H1 (cell line): ENCODE results near the gene KDM5A. TPM values are rescaled to one million over a fixed set of nuclear protein-coding genes. Genes with fewer than 3 reads are reported as not detected.

Experiments used
- CBX8 ChIP-seq: fragments of 300-800, 300-1000 bp; sonication (generic); IDR thresholded peaks from 2 replicates; pipeline ENCODE4 v1.7.1; 2016; ENCODE audit warnings: low read depth, low read length, borderline replicate concordance
- polyA plus RNA-seq, 7 experiments: library from polyadenylated mRNA; depleted of rRNA in 3 of 7; stranded (reverse) in 5 of 7; unstranded in 2 of 7; fragments of >200 nt in 5 of 7; fragments of 200-250 nt in 2 of 7; gene quantifications; 1 replicate in 5 of 7; 2 replicates in 1 of 7; 4 replicates in 1 of 7; pipeline versions ENCODE4 v1.2.1 to v1.2.3, GENCODE V29; 2011 to 2013; ENCODE audit warnings: missing spikeins in 2 of 7, mixed read lengths in 2 of 7
- total RNA-seq: library from RNA; stranded (reverse); fragmentation: NEBNext Ultra II Directional; extraction: Animal tissue kit (Norgen Biotek cat#: 25700); gene quantifications from 2 replicates; pipeline ENCODE4 v1.2.1, GENCODE V29; 2021
- TF ChIP-seq, protein P1 (sequence below): IDR thresholded peaks from 2 replicates; pipeline ENCODE4 v1.6.1; 2012; ENCODE audit warnings: inconsistent platforms
- TF ChIP-seq, protein P2 (sequence below): IDR thresholded peaks from 2 replicates; pipeline ENCODE4 v1.6.1; 2011; ENCODE audit warnings: low read length, improper control_type of control experiment

KDM5A gene
- total and polyA plus RNA-seq, 2 of the 8 experiments (the other 6 are each of a cell fraction or from before 2014, with no cell fraction given) = 6.3 to 36.9 TPM

DNA sequence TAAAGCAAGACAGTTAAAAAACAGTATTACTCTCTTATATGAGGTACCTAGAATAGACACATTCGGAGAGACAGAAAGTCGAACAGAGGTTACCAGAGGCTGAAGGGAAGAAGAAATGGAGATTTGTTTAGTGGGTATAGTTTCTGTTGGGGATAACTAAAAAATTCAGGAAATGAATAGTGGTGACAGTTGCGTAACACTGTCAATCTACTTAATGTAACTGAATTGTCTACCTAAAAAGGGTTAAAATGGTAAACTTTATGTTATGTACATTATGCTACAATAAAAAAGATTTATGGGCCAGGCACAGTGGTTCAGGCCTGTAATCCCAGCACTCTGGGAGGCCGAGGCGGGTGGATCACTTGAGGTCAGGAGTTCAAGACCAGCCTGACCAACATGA lies 95.9 kb downstream of the KDM5A start (continued):
- TF ChIP-seq, protein P1, sequence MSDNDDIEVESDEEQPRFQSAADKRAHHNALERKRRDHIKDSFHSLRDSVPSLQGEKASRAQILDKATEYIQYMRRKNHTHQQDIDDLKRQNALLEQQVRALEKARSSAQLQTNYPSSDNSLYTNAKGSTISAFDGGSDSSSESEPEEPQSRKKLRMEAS = no peak
- no peak for TF ChIP-seq CBX8
- TF ChIP-seq, protein P2, sequence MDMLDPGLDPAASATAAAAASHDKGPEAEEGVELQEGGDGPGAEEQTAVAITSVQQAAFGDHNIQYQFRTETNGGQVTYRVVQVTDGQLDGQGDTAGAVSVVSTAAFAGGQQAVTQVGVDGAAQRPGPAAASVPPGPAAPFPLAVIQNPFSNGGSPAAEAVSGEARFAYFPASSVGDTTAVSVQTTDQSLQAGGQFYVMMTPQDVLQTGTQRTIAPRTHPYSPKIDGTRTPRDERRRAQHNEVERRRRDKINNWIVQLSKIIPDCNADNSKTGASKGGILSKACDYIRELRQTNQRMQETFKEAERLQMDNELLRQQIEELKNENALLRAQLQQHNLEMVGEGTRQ = no peak
- TF ChIP-seq, all 59 proteins: peak for 0
